Cardiac muscle cell (in vitro differentiated cells and primary cell): ENCODE results near the gene SOX6. TPM values are rescaled to one million over a fixed set of nuclear protein-coding genes. Genes with fewer than 3 reads are reported as not detected.
A peak's percentile ranks its signal among the peaks of the same experiment; 100 is the strongest.
"Not testable (repeated sequence)": the region's sequence is repeated elsewhere in the genome, so short reads cannot be mapped to it uniquely, and the experiment has no call there.

Experiments
- DNase-seq, 2 donors: peaks; one replicate each; pipeline versions ENCODE4 v3.0.0 to v3.0.0-alpha.2; 2010 to 2017; ENCODE audit warnings: low read depth in 1 of 2, low spot score in 1 of 2
- H3K27ac ChIP-seq: fragments of 200-600 bp; sonication (generic); 2 replicates; pipeline ENCODE4 v1.5.1; 2016
- H3K27me3 ChIP-seq: fragments of 200-600 bp; sonication (generic); 2 replicates; pipeline ENCODE4 v1.6.0; 2016; ENCODE audit warnings: control low read depth
- H3K36me3 ChIP-seq: fragments of 200-600 bp; sonication (generic); 2 replicates; pipeline ENCODE4 v1.5.1; 2016; ENCODE audit warnings: control low read depth
- H3K4me1 ChIP-seq: fragments of 200-600 bp; sonication (generic); 2 replicates; pipeline ENCODE4 v1.8.1; 2017; ENCODE audit warnings: low read depth, mild to moderate bottlenecking, mixed run types
- H3K4me3 ChIP-seq: fragments of 200-600 bp; sonication (generic); 2 replicates; pipeline ENCODE4 v1.5.1; 2016; ENCODE audit warnings: mild to moderate bottlenecking
- H3K9me3 ChIP-seq: fragments of 200-600 bp; sonication (generic); 2 replicates; pipeline ENCODE4 v1.5.1; 2017; ENCODE audit warnings: low read depth, mild to moderate bottlenecking, control low read depth
- polyA plus RNA-seq: library from polyadenylated mRNA; unstranded; fragments of >200 nt; fragmentation: Nextera tagmentation; extraction: Ambion mirVana; gene quantifications from 2 replicates; pipeline ENCODE4 v1.2.1, GENCODE V29; 2016
- total RNA-seq: library from RNA; depleted of rRNA; stranded (reverse); fragments of >200 nt; gene quantifications from 2 replicates; pipeline ENCODE4 v1.2.3, GENCODE V29; 2016
- TF ChIP-seq, protein P1 (sequence below): IDR thresholded peaks from 2 replicates; pipeline ENCODE4 v1.5.1; 2012; ENCODE audit warnings: low read depth, mild to moderate bottlenecking, low read length

Gene SOX6
- total and polyA plus RNA-seq, 2 experiments from 2014 or later = 7.0 to 9.6 TPM

DNA sequence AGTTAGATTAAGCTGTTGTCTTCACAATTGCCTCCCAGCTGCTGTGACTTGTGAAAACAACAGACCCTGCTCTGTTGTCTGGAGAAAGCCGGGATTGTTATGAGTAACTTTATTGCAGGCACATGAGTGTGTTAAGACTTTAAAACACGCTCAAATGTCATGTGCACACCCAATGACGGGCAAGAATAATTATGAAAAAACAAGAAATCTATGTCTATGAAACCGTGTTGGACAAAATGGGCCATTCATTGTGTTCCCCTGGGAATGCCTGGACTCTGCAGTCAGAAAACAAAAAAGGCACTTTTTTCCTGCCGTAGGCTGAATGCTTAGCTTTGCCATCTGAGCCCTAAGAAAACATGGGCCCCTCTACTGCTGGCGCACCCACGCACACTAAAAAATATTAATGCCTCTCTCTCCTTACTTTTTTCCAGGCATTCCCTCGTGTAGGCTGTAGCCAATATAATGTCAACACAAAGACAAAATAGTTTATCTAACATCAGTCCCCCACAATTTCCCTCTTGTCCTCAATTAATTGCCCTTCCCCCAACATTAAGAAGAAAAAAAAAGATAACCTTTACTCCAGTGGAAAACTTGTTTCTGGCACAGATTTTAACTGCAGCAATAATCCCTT is 207.9 kb downstream of the SOX6 start:
- no peak overlapping the region for H3K4me3 ChIP-seq
- H3K27ac ChIP-seq = no peak overlapping the region
- TF ChIP-seq, protein P1, sequence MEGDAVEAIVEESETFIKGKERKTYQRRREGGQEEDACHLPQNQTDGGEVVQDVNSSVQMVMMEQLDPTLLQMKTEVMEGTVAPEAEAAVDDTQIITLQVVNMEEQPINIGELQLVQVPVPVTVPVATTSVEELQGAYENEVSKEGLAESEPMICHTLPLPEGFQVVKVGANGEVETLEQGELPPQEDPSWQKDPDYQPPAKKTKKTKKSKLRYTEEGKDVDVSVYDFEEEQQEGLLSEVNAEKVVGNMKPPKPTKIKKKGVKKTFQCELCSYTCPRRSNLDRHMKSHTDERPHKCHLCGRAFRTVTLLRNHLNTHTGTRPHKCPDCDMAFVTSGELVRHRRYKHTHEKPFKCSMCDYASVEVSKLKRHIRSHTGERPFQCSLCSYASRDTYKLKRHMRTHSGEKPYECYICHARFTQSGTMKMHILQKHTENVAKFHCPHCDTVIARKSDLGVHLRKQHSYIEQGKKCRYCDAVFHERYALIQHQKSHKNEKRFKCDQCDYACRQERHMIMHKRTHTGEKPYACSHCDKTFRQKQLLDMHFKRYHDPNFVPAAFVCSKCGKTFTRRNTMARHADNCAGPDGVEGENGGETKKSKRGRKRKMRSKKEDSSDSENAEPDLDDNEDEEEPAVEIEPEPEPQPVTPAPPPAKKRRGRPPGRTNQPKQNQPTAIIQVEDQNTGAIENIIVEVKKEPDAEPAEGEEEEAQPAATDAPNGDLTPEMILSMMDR = no peak
- H3K4me1 ChIP-seq = no peaks in the 10 kb centered on the region
- no peaks in the 10 kb centered on the region for H3K36me3 ChIP-seq
- no peaks in the 10 kb centered on the region for H3K9me3 ChIP-seq
- peak in 1 of 2 donors; percentile 61 for DNase-seq
- H3K27me3 ChIP-seq = no peaks in the 10 kb centered on the region

DNA sequence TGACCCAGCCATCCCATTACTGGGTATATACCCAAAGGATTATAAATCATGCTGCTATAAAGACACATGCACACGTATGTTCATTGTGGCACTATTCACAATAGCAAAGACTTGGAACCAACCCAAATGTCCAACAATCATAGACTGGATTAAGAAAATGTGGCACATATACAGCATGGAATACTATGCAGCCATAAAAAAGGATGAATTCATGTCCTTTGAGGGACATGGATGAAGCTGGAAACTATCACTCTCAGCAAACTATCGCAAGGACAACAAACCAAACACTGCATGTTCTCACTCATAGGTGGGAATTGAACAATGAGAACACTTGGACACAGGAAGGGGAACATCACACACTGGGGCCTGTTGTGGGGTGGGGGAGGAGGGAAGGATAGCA is 209.4 kb downstream of the SOX6 start:
- H3K9me3 ChIP-seq = not testable (repeated sequence)

DNA sequence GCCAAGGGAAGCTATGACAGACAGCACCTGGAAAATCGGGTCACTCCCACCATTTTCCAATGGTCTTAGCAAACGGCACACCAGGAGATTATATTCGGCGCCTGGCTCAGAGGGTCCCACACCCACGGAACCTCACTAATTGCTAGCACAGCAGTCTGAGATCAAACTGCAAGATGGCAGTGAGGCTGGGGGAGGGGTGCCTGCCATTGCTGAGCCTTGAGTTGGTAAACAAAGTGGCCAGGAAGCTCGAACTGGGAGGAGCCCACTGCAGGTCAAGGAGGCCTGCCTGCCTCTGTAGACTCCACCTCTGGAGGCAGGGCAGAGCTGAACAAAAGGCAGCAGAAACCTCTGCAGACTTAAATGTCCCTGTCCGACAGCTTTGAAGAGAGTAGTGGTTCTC is 214.7 kb downstream of the SOX6 start:
- not testable (repeated sequence) for H3K36me3 ChIP-seq, H3K27me3 ChIP-seq, H3K9me3 ChIP-seq, H3K27ac ChIP-seq, H3K4me3 ChIP-seq, H3K4me1 ChIP-seq, DNase-seq

More for the DNA sequence above, 209.4 kb downstream of the SOX6 start:
- DNase-seq, H3K4me1 ChIP-seq, H3K4me3 ChIP-seq, H3K27me3 ChIP-seq, H3K27ac ChIP-seq, H3K36me3 ChIP-seq: not testable (repeated sequence)

DNA sequence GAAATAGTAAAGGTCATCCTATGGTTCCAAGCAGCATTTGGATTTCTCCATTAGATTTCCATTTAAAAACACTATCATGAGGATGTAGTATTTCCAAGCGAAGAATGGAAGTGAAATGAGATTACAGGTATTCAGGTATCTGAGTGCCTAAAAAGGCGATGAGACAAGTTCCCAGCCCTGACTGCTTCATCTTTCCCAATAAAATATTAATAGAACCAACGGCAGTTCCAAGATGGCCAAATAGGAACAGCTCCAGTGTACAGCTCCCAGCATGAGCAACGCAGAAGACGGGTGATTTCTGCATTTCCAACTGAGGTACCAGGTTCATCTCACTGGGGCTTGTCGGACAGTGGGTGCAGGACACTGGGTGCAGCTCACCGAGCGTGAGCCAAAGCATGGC is 215.2 kb downstream of the SOX6 start:
- H3K27ac ChIP-seq, H3K4me1 ChIP-seq, H3K9me3 ChIP-seq, H3K4me3 ChIP-seq, DNase-seq, H3K27me3 ChIP-seq, H3K36me3 ChIP-seq: not testable (repeated sequence)

DNA sequence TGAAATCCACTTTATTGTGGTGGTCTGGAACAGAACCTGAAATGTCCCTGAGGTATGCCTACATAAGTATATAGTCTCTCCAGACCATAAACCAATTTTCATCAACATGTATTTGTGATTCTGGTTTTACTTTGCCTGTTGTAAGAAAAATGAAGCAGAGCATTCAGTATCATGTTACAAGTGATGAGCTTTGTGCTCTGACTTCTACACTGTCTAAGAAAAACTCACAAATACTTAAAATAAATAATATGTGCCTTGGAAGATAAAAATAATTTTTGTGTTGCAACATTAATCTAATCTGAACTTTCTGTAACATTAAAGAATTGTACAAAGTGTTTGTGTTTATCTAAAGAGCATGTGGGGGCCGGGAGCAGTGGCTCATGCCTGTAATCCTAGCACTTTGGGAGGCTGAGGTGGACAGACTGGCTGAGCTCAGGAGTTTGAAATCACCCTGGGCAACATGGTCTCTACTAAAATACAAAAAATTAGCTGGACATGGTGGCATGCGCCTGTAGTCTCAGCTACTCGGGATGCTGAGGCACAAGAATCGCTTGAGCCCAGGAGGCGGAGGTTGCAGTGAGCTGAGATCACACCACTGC is 219.5 kb downstream of the SOX6 start:
- no peak overlapping the region for H3K4me3 ChIP-seq
- no peaks in the 10 kb centered on the region for H3K4me1 ChIP-seq
- DNase-seq = no peak
- no peaks in the 10 kb centered on the region for H3K27me3 ChIP-seq
- no peak overlapping the region for H3K27ac ChIP-seq
- H3K9me3 ChIP-seq = no peaks in the 10 kb centered on the region
- TF ChIP-seq, protein P1 = no peak
- no peaks in the 10 kb centered on the region for H3K36me3 ChIP-seq

DNA sequence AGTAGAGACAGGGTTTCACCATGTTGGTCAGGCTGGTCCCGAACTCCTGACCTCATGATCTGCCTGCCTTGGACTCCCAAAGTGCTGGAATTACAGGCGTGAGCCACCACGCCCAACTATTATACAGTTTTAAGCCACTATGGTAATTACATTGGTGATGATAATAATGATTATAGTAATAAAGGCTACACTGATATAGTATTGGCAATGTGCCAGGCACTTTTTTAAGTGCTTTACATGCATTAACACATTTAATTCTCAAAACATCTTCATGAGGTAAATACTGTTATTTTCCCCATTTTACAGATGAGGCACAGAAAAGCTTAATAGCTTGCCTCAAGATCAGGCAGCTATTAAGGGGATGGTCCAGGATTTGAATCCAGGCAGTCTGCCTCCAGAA is 222.5 kb downstream of the SOX6 start:
- H3K27me3 ChIP-seq = no peaks in the 10 kb centered on the region
- H3K4me1 ChIP-seq = no peaks in the 10 kb centered on the region

DNA sequence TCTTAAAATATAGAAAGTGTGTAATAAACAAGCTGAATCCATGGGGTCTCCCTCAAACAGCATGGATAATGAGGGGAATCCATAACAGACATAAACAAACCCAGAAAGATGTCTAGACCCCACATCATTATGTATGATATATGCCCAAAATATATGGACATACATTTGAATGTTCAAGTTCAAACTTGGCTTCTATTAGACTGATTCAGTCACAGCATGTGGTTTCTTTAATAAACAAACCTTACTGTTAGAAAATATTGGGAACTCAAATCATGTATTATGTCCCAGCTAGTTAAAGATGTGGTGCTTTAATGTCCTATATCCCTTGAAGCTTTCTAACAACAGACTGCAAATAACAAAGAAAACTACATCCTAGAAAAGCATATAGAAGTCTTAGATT is 228.6 kb downstream of the SOX6 start:
- Histone ChIP-seq H3K9me3 (no peaks in the 10 kb centered on the region), H3K4me3 (no peak overlapping the region), H3K4me1 (no peaks in the 10 kb centered on the region), H3K36me3 (no peaks in the 10 kb centered on the region), H3K27ac (no peak overlapping the region), H3K27me3 (no peaks in the 10 kb centered on the region)
- no peak for DNase-seq
- TF ChIP-seq, protein P1 = no peak

More for the DNA sequence above, 222.5 kb downstream of the SOX6 start:
- Histone ChIP-seq H3K27ac (no peak overlapping the region), H3K4me3 (no peak overlapping the region), H3K36me3 (no peaks in the 10 kb centered on the region), H3K9me3 (no peaks in the 10 kb centered on the region)
- TF ChIP-seq, protein P1 = no peak
- DNase-seq = no peak
